Measurements from ENCODE around the gene LANCL2. TPM values are rescaled to one million over a fixed set of nuclear protein-coding genes. Genes with fewer than 3 reads are reported as not detected.
"Not testable (repeated sequence)": the region's sequence is repeated elsewhere in the genome, so short reads cannot be mapped to it uniquely, and the experiment has no call there.

The LANCL2 gene
- total RNA-seq, 1 experiment from 2014 or later: 32.8 TPM

GRCh38 chr7:55402506-55402905, 37.4 kb downstream of the LANCL2 start:
- not testable (repeated sequence) for DNase-seq (ENCODE audit: low read depth)

- no peak for DNase-seq (ENCODE audit: low read depth)
Measured at GRCh38 chr7:55405856-55406541, 40.9 kb downstream of the LANCL2 start.

- peak; percentile 48 for DNase-seq (ENCODE audit: low read depth)
Measured at GRCh38 chr7:55409482-55410225, 44.5 kb downstream of the LANCL2 start.

GRCh38 chr7:55410667-55411239, 45.6 kb downstream of the LANCL2 start:
- no peak for DNase-seq (ENCODE audit: low read depth)

- DNase-seq (ENCODE audit: low read depth): no peak
Measured at GRCh38 chr7:55411844-55412243, 46.7 kb downstream of the LANCL2 start.

GRCh38 chr7:55413442-55413841, 48.3 kb downstream of the LANCL2 start:
- no peak for DNase-seq (ENCODE audit: low read depth)

GRCh38 chr7:55415173-55415778, 50.1 kb downstream of the LANCL2 start:
- peak; percentile 74 for DNase-seq (ENCODE audit: low read depth)

GRCh38 chr7:55417456-55417855, 52.3 kb downstream of the LANCL2 start:
- DNase-seq (ENCODE audit: low read depth): not testable (repeated sequence)

- DNase-seq (ENCODE audit: low read depth): peak; percentile 35
Measured at GRCh38 chr7:55420530-55420929, 55.4 kb downstream of the LANCL2 start.

GRCh38 chr7:55423277-55423711, 58.2 kb downstream of the LANCL2 start:
- DNase-seq (ENCODE audit: low read depth): peak; percentile 20

- DNase-seq (ENCODE audit: low read depth): peak; percentile 43
Measured at GRCh38 chr7:55423891-55424290, 58.8 kb downstream of the LANCL2 start.

GRCh38 chr7:55425141-55425752, 60.1 kb downstream of the LANCL2 start:
- no peak for DNase-seq (ENCODE audit: low read depth)

- no peak for DNase-seq (ENCODE audit: low read depth)
Measured at GRCh38 chr7:55426676-55427075, 61.5 kb downstream of the LANCL2 start.

GRCh38 chr7:55427342-55427741, 62.2 kb downstream of the LANCL2 start:
- DNase-seq (ENCODE audit: low read depth): no peak

- DNase-seq (ENCODE audit: low read depth): no peak
Measured at GRCh38 chr7:55427800-55428199, 62.7 kb downstream of the LANCL2 start.

GRCh38 chr7:55429835-55430499, 64.8 kb downstream of the LANCL2 start:
- no peak for DNase-seq (ENCODE audit: low read depth)

- DNase-seq (ENCODE audit: low read depth): no peak
Measured at GRCh38 chr7:55431898-55432297, 66.8 kb downstream of the LANCL2 start.

- DNase-seq (ENCODE audit: low read depth): no peak
Measured at GRCh38 chr7:55432506-55432905, 67.4 kb downstream of the LANCL2 start.

- DNase-seq (ENCODE audit: low read depth): peak; percentile 63
Measured at GRCh38 chr7:55432939-55433784, 68.0 kb downstream of the LANCL2 start.

GRCh38 chr7:55435466-55435865, 70.3 kb downstream of the LANCL2 start:
- no peak for DNase-seq (ENCODE audit: low read depth)
